Activated naive CD4-positive, alpha-beta T cell treated with anti-CD3 and anti-CD28 coated beads for 36 hours (primary cell): ENCODE measurements around the gene TFPI. TPM values are rescaled to one million over a fixed set of nuclear protein-coding genes. Genes with fewer than 3 reads are reported as not detected.
"Not testable (repeated sequence)": the region's sequence is repeated elsewhere in the genome, so short reads cannot be mapped to it uniquely, and the experiment has no call there.

ENCODE experiments used
- CTCF ChIA-PET: fragments of 350-600 bp; sonication (Branson Sonifier 250); formaldehyde crosslinking; loops from one replicate; lab custom pipeline; 2021; ENCODE audit warnings: antibody characterized with exemption; lab: Charles Lee
- DNase-seq: peaks from one replicate; pipeline ENCODE4 v3.0.0-alpha.2; 2020
- H3K27ac Mint-ChIP-seq: one replicate; pipeline ENCODE4 v1.8.0; 2021; ENCODE audit warnings: mild to moderate bottlenecking, mixed read lengths
- H3K27me3 Mint-ChIP-seq: one replicate; pipeline ENCODE4 v1.8.0; 2021; ENCODE audit warnings: low read depth, mixed read lengths
- H3K36me3 Mint-ChIP-seq: one replicate; pipeline ENCODE4 v1.8.0; 2021; ENCODE audit warnings: low read depth, mixed read lengths
- H3K4me1 Mint-ChIP-seq: one replicate; pipeline ENCODE4 v1.8.0; 2021; ENCODE audit warnings: low read depth, mixed read lengths
- H3K4me3 Mint-ChIP-seq: one replicate; pipeline ENCODE4 v1.8.0; 2021; ENCODE audit warnings: mild to moderate bottlenecking, moderate library complexity, mixed read lengths
- H3K9me3 Mint-ChIP-seq: one replicate; pipeline ENCODE4 v1.8.0; 2021; ENCODE audit warnings: mixed read lengths
- intact Hi-C: fragments of 100-400 bp; cut with micrococcal nuclease; formaldehyde crosslinking; loops from one replicate; pipeline ENCODE4 v1.15.1; 2023
- total RNA-seq, 2 experiments: library from RNA; stranded (reverse); gene quantifications; one replicate each; pipeline ENCODE4 v1.2.3, GENCODE V29; 2021

TFPI gene
- total RNA-seq, 2 experiments from 2014 or later = not detected

DNA sequence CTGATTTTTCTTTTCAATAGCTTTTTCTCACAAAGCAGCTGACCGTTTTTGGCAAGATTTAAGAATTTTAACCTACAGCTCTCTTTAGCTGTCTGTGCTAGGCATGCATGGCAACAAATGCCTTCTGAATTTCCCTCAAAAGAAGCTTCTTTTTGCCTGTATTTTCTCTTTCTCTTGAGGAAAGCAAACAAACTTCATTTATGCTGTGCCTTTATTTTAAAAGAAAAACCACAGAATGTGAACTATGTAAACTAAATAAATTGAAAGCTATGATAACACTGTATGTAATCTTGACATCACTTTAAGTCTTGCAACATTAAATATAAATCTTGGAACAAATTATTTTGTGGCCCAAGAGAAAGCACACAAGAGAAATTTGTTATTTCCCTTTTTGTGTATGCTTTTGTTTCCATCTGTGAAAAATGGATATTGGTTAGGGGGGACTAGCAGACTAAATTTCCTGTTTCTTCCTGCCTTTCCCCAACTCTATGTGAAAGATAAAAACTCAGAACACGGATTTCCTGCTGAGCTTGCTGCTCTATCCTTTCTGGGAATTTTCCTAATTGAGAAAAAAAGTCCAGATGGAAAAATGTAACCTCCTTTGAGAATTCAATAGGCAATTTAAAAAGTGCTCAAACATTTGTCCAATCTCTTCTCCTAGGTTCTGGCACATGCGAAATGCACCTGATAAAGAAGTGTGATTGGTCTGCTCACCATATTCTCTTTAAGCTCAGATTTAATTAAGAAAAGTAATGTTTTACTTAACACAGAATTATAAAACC lies 20.9 kb upstream of the TFPI start:
- no peaks in the 10 kb centered on the region for H3K4me1 Mint-ChIP-seq
- CTCF ChIA-PET = interaction anchor here (4.8 kb wide), 1 partner anchor 75 kb away, joined by 23 read pairs; no protein-coding TSS in a partner anchor

DNA sequence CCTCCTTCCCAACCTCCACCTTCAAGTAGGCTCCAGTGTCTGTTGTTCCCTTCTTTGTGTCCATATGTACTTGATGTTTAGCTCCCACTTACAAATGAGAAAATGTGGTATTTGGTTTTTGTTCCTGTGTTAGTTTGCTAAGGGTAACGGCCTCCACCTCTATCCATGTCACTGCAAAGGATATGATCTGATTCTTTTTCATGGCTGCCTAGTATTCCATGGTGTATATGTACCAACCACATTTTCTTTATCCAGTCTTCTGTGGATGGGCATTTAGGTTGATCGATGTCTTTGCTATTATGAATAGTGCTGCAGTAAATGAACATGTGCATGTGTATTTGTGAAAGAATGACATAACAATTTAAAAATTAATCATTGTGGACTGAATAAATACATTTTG lies 19.5 kb upstream of the TFPI start:
- Mint-ChIP-seq H3K4me1 (no peaks in the 10 kb centered on the region), H3K4me3 (no peak overlapping the region), H3K27ac (no peak overlapping the region), H3K9me3 (peaks cover 5% of the 10 kb centered on the region), H3K36me3 (no peaks in the 10 kb centered on the region), H3K27me3 (no peaks in the 10 kb centered on the region)
- intact Hi-C loops = no loop called here
- CTCF ChIA-PET = no interaction called here
- DNase-seq = no peak

More for the DNA sequence above, 20.9 kb upstream of the TFPI start:
- Mint-ChIP-seq H3K4me3 (no peak overlapping the region), H3K27ac (no peak overlapping the region), H3K27me3 (no peaks in the 10 kb centered on the region), H3K36me3 (no peaks in the 10 kb centered on the region), H3K9me3 (peaks cover 5% of the 10 kb centered on the region)
- intact Hi-C loops = no loop called here
- DNase-seq = no peak

DNA sequence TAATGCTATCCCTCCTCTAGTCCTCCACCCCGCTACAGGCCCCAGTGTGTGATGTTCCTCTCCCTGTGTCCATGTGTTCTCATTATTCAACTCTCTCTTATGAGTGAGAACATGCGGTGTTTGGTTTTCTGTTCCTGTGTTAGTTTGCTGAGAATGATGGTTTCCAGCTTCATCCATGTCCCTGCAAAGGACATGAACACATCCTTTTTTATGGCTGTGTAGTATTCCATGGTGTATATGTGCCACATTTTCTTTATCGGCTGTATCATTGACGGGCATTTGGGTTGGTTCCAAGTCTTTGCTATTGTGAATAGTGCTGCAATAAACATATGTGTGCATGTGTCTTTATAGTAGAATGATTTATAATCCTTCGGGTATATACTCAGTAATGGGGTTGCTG lies 17.8 kb upstream of the TFPI start:
- H3K27me3 Mint-ChIP-seq, intact Hi-C loops: not testable (repeated sequence)

DNA sequence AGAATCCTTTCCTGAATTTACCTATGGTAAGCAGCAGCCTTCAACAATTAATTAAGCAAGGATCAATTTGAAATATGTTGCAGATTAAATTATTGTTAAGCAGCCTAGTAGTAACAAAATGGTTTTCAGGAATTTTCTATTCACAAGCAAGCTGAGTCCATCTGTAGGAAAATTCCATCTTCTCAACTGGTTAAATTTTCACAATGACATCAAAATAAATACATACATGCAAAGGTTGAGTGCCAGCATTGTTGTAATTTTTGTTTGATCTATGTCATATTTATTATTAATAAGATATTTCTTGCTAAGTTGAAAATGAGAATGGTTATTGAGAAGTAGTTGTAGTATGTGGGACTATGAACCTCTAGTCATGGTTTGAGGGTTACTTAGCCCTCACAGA lies 15.3 kb upstream of the TFPI start:
- Mint-ChIP-seq H3K4me1 (no peaks in the 10 kb centered on the region), H3K4me3 (no peak overlapping the region), H3K9me3 (peaks cover 5% of the 10 kb centered on the region), H3K27me3 (no peaks in the 10 kb centered on the region), H3K27ac (no peak overlapping the region), H3K36me3 (no peaks in the 10 kb centered on the region)
- intact Hi-C loops = no loop called here
- CTCF ChIA-PET = no interaction called here
- DNase-seq = no peak

More for the DNA sequence above, 17.8 kb upstream of the TFPI start:
- H3K36me3 Mint-ChIP-seq, H3K4me1 Mint-ChIP-seq, DNase-seq, CTCF ChIA-PET, H3K27ac Mint-ChIP-seq, H3K9me3 Mint-ChIP-seq, H3K4me3 Mint-ChIP-seq: not testable (repeated sequence)

DNA sequence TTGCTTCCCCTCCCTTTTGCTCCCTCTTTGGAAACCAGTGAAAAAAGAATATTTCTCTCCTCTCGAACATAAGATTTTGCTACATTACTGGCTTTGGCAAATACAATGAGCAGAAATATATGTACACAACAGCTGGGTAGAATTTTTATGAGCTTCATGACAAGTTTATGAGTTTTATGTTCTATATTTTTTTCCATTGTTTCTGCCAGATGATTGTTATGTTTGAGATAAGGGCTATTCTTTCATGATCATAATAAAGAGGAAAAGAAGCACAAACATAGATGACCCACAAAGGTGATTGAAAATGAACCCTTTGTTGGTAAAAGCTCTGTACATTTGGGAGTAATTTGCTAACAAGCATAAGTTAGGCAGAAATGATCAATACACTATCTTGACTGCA lies 14.8 kb upstream of the TFPI start:
- no peaks in the 10 kb centered on the region for H3K4me1 Mint-ChIP-seq
- peaks cover 5% of the 10 kb centered on the region for H3K9me3 Mint-ChIP-seq
- H3K4me3 Mint-ChIP-seq = no peak overlapping the region
- no peak overlapping the region for H3K27ac Mint-ChIP-seq
- no peaks in the 10 kb centered on the region for H3K36me3 Mint-ChIP-seq
- CTCF ChIA-PET = interaction anchor here (1.3 to 1.5 kb wide), 2 partner anchors 11 to 69 kb away, joined by 3 to 6 read pairs; no protein-coding TSS in a partner anchor
- H3K27me3 Mint-ChIP-seq = no peaks in the 10 kb centered on the region
- intact Hi-C loops = no loop called here
- DNase-seq = no peak

DNA sequence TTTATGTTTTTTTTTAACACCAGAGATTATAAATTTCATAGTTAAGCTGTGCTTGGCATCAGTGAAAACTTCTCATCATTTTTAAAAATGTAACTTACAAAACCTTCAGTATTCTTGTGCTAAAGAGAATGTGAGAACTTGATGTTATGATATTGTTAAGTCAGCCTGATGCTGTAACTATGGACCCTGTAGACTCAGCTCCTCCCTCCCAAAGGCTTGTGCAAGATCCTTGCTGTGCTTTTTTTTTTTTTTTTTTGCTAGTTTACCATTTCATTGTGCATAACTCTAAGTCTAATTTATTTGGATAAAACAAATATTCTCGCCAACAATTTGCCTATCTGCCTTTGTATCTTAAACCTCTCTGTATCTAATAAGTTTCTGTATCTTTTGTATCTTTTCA lies 12.9 kb upstream of the TFPI start:
- H3K4me1 Mint-ChIP-seq = no peaks in the 10 kb centered on the region
- no peaks in the 10 kb centered on the region for H3K27me3 Mint-ChIP-seq
- no peak for DNase-seq
- no peaks in the 10 kb centered on the region for H3K9me3 Mint-ChIP-seq
- no peak overlapping the region for H3K27ac Mint-ChIP-seq
- no peaks in the 10 kb centered on the region for H3K36me3 Mint-ChIP-seq
- CTCF ChIA-PET = interaction anchor here (1.1 to 1.3 kb wide), 2 partner anchors 15 to 64 kb away, joined by 4 read pairs; no protein-coding TSS in a partner anchor
- intact Hi-C loops = no loop called here
- no peak overlapping the region for H3K4me3 Mint-ChIP-seq

DNA sequence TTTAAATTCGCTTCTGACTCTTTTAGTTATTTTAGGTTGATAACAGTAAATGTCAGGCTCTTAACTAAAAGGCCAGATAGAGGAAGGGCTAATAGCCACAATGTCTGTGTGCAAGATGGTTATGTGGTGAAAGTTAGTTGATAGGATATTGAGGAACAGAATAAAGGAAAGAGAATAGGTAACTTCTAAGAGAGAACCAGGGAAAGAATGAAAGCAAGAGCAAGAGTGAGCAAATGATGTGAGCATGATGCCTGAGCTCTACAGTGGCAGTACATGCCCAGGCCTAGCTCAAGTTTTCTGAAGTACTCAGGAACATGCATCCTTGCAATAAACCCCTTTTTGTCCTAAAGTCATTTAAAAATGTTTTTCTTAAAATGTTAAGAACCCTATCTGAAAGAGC lies 12.5 kb upstream of the TFPI start:
- no peak for DNase-seq
- Mint-ChIP-seq H3K4me1 (no peaks in the 10 kb centered on the region), H3K36me3 (no peaks in the 10 kb centered on the region), H3K27ac (no peak overlapping the region), H3K9me3 (no peaks in the 10 kb centered on the region), H3K4me3 (no peak overlapping the region), H3K27me3 (no peaks in the 10 kb centered on the region)
- intact Hi-C loops = no loop called here
- CTCF ChIA-PET = interaction anchor here (1.3 kb wide), 1 partner anchor 64 kb away, joined by 4 read pairs; no protein-coding TSS in a partner anchor

DNA sequence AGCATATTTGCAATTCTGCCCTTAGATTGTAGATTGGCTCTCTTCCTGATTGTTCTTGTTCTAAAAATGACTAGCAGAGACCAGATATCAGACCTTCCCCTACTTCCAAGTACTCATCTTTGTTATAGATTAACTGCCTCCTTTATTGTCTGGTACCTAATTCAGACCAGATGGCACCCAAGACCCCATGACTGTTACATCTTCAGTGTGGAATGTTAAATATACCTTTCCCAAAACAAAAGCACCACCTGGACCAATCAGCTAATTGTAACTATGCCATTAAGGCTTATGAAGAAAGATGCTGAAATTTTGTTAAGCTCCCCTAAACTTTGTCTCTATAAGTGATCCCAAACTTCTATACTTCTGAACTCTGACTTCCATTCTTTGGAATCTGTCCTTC lies 12.0 kb upstream of the TFPI start:
- CTCF ChIA-PET = interaction anchor here (1.3 kb wide), 1 partner anchor 64 kb away, joined by 4 read pairs; no protein-coding TSS in a partner anchor
- no peak overlapping the region for H3K4me3 Mint-ChIP-seq
- intact Hi-C loops = no loop called here
- H3K9me3 Mint-ChIP-seq = no peaks in the 10 kb centered on the region
- no peaks in the 10 kb centered on the region for H3K36me3 Mint-ChIP-seq
- no peaks in the 10 kb centered on the region for H3K27me3 Mint-ChIP-seq
- no peak for DNase-seq
- H3K27ac Mint-ChIP-seq = no peak overlapping the region
- H3K4me1 Mint-ChIP-seq = no peaks in the 10 kb centered on the region

DNA sequence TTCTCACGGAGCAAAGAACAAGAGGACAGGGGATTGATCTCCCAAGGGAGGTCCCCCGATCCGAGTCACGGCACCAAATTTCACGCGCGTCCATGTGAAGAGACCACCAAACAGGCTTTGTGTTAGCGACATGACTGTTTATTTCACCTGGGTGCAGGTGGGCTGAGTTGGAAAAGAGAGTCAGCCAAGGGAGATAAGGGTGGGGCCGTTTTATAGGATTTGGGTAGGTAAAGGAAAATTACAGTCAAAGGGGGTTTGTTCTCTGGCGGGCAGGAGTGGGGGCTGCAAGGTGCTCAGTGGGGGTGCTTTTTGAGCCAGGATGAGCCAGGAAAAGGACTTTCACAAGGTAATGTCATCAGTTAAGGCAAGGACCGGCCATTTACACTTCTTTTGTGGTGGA lies 11.4 kb upstream of the TFPI start:
- CTCF ChIA-PET, DNase-seq, H3K9me3 Mint-ChIP-seq, H3K27ac Mint-ChIP-seq, H3K4me3 Mint-ChIP-seq, intact Hi-C loops, H3K27me3 Mint-ChIP-seq, H3K4me1 Mint-ChIP-seq, H3K36me3 Mint-ChIP-seq: not testable (repeated sequence)

DNA sequence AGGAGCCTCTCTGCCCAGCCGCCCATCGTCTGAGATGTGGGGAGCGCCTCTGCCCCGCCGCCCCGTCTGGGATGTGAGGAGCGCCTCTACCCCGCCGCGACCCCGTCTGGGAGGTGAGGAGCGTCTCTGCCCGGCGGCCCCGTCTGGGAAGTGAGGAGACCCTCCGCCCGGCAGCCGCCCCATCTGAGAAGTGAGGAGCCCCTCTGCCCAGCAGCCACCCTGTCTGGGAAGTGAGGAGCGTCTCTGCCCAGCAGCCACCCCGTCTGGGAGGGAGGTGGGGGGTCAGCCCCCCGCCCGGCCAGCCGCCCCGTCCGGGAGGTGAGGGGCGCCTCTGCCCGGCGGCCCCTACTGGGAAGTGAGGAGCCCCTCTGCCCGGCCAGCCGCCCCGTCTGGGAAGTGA lies 2.3 kb upstream of the TFPI start:
- DNase-seq, H3K4me3 Mint-ChIP-seq, H3K4me1 Mint-ChIP-seq, intact Hi-C loops, H3K36me3 Mint-ChIP-seq, CTCF ChIA-PET, H3K27ac Mint-ChIP-seq, H3K9me3 Mint-ChIP-seq: not testable (repeated sequence)
- peaks cover 12% of the 10 kb centered on the region for H3K27me3 Mint-ChIP-seq

DNA sequence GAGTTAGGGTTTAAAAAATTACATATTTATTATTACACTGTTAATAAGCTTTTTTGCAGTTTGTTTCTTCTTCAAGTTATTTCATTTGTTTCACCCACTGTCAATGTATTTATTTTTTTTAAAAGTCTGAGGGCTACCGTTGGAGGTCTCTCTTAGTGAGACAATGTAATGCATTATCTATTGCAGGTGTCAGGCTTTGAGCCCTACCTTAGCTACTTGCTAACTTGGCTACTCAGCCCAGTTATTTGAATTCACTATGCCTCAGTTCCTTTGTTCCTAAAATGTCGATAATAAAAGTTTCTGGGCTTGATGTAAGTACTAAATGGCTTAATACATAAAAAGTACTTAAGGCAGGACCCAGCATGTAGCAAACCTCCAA lies 458 bp upstream of the TFPI start:
- CTCF ChIA-PET = interaction anchor here (0.6 to 1.3 kb wide), 2 partner anchors 27 to 411 kb away, joined by 3 to 4 read pairs; no protein-coding TSS in a partner anchor
- H3K27me3 Mint-ChIP-seq = peaks cover 12% of the 10 kb centered on the region
- intact Hi-C loops = no loop called here
- H3K27ac Mint-ChIP-seq = no peak overlapping the region
- H3K9me3 Mint-ChIP-seq = peaks cover 1% of the 10 kb centered on the region
- H3K36me3 Mint-ChIP-seq = no peaks in the 10 kb centered on the region
- DNase-seq = no peak
- no peak overlapping the region for H3K4me3 Mint-ChIP-seq
- peaks cover 8% of the 10 kb centered on the region for H3K4me1 Mint-ChIP-seq

DNA sequence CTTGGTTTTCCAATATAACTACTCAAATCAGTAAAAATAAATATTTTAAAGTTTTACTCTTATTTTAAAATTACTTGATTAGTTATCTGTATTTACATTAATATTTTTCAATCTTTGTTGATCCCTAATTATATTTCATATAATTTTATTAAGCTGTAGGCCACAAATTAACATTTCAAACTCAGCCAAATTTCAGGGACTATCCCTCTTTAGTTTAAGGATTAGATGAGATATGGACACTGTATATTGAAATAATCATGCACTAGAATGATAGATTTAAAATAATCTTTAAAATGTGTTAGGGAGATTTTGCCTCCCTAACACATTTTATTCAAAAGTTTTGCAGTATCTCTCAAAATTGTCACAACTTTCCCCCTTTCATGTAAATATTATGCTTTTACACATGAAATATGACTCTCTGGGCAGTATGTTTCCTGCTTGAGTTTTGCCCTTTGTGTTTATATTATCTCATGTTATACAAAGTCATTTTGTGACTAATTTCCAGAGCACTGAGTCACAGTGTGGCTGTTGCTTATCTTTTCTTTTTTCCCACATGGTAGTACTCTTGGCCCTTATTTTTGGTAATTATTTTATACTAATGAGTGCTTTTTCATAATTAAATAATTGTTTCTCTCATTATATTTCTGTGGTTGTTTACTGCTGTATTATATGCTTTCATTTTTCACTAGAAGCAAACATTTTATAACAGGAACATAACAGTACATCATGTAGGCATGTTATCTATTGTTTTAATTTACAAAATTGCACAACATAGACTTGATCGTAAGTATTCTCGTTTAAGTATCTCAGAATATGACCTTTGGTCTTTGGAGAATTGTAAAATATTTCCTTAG lies 1.2 kb downstream of the TFPI start:
- Mint-ChIP-seq H3K36me3 (no peaks in the 10 kb centered on the region), H3K9me3 (peaks cover 1% of the 10 kb centered on the region), H3K4me1 (peaks cover 8% of the 10 kb centered on the region), H3K27ac (no peak overlapping the region), H3K4me3 (no peak overlapping the region), H3K27me3 (peaks cover 12% of the 10 kb centered on the region)
- DNase-seq = no peak
- intact Hi-C loops = no loop called here
- CTCF ChIA-PET = interaction anchor here (0.6 to 0.9 kb wide), 2 partner anchors 116 to 324 kb away, joined by 3 read pairs; no protein-coding TSS in a partner anchor
